ENCODE measurements around the gene NPFF.
"Not testable (repeated sequence)": the region's sequence is repeated elsewhere in the genome, so short reads cannot be mapped to it uniquely, and the experiment has no call there.

The NPFF gene, protein sequence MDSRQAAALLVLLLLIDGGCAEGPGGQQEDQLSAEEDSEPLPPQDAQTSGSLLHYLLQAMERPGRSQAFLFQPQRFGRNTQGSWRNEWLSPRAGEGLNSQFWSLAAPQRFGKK

DNA sequence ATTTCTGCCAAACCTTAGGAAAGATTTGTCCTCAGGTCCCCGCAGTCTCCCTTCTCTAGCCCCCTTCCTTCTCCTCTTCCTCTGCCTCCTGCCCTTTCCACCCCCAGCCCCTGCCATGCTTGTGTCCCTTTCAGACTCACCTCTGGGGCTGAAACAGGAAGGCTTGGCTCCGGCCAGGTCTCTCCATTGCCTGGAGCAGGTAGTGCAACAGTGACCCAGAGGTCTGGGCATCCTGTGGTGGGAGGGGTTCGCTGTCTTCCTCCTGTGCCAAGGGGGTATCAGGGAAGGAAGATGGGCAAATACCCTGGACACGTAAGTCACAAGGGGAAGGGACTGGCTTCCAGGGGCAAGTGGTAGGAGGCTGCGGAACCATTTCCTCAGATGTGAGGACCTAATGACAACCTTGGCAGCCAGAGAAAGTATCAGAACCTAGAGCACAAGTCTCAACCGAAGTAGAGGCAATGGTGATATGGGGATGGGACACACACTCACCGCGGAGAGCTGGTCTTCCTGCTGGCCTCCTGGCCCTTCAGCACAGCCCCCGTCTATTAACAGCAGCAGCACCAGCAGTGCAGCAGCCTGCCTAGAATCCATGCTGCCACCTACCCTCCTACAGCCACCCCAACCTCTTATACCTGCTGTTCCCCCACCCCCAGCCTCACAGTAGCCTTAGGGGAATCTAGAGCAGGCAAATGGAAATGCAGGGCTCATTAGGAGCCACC lies at the start of gene NPFF:
Gene NPFF (minus strand): TSS at position 604 of the 722 bp plus-strand sequence. CDS start 10 bp downstream, at position 594.
- no peak for DNase-seq (ENCODE audit: low spot score)

DNA sequence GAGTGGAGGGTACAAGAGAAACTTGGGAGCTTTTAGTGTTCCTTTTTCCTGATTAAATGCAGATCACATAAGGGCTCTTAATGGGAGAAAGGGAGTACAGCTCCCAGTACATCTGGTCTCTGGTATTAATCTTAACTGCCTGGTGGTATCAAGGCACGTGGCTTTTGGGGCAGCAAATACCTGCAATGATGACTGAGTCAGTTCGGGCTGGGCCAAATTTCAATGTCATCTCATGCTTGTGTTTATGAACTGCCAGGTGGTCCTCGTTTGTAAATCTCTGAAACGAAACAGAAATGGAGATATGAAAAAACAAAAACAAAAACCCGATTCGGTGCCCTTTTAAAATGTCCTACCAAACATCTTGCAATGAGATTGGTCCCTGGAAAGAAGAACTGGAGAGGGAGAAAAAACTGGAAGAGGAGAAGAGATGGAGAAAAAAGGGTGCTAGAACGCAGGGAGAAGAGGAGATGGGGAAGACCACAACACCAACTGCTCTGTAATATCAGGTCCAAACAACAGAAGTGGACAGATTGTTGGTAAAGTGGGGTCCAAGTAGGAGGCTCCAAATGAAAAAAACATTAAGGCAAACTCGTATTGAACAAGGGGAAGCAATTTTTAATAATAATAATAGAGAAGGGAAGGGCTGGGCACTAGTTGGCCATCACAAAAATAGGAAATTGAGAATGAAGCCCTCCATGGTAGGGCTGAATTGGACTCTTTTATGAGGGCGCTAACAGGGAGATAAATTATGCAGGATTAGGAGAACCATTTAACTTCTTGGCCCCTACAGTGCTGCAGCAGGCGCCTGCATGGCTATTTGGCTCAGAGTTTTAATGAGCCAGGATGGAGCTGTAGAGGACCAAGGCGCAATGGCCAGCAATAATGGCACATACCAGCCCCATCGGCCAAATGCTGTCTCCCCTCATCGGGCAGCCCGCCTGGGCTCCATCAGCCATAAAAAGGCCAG lies 45.4 kb upstream of the NPFF start:
- no peak for DNase-seq (ENCODE audit: low spot score)

DNA sequence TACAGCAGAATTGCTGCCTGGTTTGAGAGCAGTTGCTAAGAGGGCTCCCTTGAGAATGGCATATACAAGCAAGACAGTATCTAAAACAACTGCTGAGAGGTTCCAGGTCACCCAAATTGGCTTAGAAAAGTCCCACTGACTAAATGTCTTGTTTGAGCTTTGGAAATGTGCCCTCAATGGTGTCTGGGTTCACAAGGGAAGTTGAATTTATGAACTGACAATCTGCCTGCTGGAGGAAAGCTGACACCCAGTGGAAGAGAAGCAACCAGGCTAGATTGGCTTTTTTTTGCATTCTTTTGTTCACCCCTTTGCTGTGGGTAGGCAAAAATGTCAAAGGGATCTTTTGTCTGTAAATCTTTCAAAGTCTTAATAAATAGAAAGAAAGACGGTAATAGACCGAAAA lies 44.6 kb upstream of the NPFF start:
- no peak for DNase-seq (ENCODE audit: low spot score)

DNA sequence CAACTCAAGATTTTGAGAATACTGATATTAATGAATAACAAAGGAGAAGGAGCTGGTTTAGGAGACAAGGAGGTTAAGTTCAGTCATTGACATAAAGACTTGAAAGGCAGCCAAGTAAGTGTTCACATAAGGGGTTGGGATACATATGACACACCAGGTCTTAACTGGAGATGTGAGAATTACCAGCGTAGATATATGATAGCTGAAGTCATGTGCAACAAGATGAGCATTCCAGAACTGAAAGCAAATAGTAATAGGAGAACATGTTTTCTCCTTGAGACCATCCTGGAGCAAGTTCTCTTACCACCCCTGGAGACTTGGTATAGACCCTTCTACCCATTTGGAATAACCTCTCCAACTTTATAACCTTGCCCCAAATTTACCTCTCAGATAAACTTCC lies 43.3 kb upstream of the NPFF start:
- DNase-seq (ENCODE audit: low spot score), result no peak

DNA sequence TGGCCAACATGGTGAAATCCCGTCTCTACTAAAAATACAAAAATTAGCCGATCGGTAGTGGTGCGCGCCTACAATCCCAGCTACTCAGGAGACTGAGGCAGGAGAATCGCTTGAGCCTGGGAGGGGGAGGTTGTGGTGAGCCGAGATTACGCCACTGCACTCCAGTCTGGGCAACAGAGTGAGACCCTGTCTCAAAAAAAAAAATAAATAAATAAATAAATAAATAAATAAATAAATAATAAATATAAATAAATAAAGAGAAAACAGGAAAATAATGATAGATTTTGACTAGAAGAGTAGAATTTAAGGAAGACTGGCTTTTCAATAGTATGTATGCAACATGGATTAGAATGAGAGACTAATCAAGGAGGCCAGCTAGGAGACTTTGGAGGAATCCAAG lies 42.8 kb upstream of the NPFF start:
- not testable (repeated sequence) for DNase-seq (ENCODE audit: low spot score)

DNA sequence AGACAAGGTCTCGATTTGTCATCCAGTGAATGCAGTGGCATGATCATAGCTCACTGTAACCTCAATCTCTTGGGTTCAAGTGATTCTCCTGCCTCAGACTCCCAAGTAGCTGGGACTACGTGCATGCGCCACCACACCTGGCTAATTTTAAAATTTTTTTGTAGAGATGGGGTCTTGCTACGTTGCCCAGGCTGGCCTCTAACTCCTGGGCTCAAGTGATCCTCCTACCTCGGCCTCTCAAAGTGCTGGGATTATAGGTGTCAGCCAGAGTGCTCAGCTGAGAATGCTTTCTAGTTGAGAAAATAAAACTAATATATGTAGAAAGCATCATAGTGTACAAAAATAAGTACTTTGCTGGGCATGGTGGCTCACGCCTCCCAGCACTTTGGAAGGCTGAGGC lies 41.1 kb upstream of the NPFF start:
- not testable (repeated sequence) for DNase-seq (ENCODE audit: low spot score)

DNA sequence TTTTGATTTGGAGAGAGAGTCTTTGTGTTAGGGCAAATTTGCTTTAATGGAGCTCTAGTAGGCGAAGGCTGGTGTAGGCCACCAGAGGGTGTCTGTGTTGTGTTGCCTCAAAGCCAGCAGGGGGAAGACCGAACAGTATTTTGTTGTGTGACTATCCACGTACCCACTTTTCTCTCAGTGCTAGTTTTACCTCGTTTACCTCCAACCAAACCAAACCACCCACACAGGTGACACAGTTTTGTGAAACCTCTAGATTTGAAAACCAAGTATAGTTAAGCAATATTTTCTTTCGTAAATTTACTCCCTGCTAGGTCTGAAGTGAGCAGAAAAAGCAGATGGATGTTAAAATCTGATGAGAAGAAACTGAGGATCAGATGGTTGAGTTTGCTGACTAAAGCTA lies 36.3 kb upstream of the NPFF start:
- DNase-seq (ENCODE audit: low spot score), result peak; percentile 48

DNA sequence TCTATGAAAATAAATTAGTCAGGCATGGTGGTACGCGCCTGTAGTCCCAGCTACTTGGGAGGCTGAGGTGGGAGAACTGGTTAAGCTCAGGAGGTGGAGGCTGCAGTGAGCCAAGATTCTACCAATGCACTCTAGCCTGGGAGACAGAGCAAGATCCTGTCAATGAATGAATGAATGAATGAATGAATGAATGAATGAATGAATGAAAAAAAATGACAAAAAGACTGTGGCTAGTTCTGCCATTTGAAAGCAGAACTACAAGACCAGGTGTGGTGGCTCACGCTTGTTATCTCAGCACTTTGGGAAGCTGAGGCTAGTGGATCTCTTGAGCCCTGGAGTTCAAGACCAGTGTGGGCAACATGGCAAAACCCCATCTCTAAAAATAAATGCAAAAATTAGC lies 32.2 kb upstream of the NPFF start:
- no peak for DNase-seq (ENCODE audit: low spot score)

DNA sequence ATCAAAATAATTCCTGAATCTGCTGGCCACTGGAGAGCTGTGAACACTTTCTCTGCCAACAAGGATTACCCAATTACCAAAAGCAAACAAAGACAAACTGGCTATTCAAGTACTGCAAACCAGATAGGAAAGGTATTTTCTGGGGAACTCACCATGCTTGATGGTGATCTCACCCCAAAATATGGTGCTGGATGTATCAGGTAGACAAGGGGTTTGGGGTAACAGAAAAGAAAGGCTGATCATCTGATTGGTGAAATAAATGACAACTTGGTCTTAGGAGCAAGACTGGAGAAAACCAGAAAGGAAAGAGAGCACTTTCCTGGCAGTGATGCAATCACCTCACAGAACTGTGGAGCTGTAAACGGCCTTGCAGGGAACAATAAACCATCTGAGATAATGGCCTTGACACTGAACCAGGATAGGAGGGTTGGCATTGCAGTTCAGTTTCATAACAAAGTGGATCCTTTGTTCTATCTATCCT lies 31.0 kb upstream of the NPFF start:
- DNase-seq (ENCODE audit: low spot score), result no peak

DNA sequence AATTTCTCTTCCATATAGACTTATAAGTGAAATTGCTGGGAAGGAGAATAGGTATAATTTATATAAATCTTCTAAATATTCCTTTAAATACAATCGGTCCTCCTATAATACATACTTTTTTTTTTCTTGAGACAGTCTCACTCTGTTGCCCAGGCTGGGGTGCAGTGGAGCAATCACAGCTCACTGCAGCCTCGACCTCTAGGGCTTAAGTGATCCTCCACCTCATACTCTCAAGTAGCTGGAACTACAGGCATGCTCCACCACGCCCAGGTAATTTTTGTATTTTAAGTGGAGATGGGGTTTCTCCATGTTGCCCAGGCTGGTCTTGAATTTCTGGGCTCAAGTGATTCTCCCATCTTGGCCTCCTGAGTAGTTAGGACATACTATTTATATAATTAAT lies 29.7 kb upstream of the NPFF start:
- DNase-seq (ENCODE audit: low spot score), result no peak

DNA sequence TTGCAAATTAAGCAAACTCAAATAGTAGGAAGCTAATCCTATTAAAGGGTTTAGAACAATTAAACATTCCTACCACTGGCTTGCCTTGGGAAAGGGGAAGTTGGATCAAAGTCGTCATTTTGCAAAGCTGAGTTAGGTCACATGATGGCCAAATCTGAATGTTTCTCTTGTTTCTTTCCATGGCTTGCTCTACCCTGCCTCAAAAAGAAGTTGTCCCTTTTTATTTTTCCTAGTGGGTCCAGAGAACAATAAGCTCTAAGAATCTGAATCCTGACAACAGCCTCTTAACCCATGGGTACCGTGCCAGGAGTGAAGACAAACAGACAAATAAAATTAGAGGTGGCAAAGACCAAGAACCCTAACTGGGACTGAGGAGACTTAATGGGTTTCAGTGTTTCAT lies 26.2 kb upstream of the NPFF start:
- DNase-seq (ENCODE audit: low spot score), result no peak

DNA sequence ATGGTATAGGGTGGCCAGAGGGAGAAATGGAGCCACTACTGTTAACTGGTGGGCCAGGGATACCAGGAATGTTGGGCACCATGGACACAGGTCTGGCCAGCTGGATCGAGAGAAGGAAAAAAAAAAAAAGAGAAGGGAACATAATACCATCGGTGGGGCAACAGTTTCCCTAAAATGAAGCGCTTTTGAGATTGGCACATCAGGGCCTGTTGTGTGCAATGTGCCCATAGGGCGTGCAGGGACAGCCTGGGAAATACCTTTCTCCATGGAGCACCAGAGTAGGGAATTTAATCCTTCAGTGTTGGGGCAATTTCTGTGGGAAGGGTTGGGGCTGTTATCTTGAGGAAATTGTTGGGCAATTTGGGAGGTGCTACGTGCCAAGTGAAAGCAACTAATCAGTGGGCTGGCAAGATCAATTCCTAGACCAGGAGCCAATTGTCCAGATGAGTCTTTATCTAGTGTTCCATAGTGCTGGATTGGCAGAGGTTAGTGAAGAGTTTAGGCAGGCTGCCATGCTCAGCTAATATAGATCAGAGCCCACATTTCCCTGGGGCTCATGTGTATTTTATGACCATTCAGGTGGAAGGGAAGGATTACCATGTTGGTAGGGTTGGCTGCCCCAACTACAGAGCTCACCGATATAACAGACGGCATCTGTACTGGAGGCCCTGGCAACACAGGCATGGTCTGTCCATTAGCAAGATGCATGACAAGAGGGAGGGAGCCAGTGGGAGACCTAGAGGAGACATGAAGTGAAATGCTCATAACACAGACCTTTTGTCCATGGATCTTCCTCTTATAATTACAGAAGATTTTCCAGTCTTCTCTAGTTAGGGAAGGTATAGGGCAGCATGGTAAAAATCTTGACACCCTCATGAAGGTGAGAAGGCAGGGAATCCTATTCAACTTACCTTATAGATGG lies 25.5 kb upstream of the NPFF start:
- no peak for DNase-seq (ENCODE audit: low spot score)

DNA sequence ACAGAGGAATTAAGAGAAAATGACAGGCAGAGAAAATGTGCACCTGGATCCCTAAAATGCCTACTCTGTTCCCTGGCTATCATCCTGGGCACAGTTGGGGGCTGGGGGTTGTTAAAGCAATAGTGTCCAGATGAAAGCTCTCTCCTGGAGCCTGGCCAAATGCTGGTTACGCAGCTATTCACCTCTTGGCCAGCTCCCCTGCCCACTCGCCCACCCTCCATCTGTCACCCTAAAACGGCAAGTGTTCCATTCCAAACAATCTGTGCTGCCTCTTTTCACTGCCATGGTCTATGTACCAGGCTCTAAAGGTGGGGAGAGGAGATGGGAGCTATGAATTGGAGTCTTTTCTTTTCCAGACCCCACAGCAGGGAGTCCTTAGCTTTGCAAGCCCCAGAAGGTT lies 24.7 kb upstream of the NPFF start:
- no peak for DNase-seq (ENCODE audit: low spot score)

DNA sequence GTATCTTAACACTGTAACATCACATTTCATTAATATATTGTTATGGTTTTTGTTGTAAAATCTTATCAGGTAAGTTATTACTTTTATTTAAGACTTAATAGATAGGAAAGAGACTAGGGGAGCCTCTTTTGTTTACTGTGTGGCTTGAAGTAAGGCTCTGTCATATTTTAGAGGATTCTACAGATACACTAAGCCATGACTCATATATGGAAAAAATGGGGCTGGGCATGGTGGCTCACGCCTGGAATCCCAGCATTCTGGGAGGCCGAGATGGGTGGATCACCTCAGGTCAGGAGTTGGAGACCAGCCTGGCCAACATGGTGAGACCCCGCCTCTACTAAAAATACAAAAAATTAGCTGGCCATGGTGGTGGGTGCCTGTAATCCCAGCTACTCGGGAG lies 23.6 kb upstream of the NPFF start:
- DNase-seq (ENCODE audit: low spot score), result no peak

DNA sequence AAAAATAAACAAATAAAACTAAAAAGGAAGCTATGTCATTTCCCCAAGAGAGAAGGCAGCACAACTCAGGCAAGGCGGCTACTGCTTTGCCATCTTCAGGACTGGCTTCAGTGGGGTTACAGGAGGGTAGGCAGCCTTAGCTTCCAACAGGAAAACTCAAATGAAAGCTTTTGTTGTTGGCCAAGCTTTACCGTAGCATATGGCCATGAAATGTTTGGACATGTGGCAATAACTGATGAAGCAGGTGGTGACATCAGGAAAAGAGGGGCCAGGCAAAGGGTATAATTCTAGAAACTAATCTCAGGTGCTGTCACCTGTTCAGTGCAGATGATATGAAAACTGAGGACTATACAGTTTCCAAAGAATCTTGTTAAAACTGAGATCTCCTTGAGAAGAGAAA lies 22.8 kb upstream of the NPFF start:
- DNase-seq (ENCODE audit: low spot score), result no peak

DNA sequence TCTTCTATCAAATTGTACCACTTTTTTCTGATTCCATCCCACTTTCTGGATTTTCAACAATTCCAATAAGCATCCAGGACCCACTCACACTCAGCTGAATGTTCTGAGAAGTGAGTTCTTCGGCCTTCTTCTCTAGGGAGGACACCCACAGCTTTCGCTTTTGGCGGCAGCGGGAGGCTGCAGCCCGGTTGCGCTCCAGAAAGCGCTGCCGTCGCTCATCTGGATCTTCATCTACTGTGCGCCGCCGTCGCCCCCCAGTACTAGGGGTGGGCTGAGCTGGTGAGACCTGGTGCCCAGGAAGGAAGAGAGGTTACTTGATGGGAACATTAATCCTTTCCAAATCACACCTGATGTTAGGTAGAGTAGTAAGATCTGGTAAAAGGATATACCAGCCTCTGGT lies 17.2 kb upstream of the NPFF start:
- no peak for DNase-seq (ENCODE audit: low spot score)

DNA sequence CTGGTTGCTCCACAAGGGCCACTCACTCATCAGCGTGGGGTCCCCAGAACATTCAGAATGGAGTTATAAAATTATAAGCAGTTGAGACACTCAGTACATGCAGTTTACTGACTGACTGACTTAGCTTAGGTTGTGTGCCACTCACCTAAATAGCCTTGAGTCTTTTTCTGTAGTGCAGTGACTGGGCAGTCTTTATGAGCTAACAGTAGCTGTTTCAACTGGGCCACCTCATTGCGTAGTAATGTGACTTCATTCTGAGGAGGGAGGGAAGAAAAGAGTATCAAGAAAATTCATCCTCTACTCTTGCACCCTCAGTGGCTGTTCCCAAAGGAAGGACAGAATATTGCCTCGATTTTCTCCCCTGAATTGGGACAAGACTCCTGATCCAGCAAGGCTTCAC lies 15.8 kb upstream of the NPFF start:
- no peak for DNase-seq (ENCODE audit: low spot score)

DNA sequence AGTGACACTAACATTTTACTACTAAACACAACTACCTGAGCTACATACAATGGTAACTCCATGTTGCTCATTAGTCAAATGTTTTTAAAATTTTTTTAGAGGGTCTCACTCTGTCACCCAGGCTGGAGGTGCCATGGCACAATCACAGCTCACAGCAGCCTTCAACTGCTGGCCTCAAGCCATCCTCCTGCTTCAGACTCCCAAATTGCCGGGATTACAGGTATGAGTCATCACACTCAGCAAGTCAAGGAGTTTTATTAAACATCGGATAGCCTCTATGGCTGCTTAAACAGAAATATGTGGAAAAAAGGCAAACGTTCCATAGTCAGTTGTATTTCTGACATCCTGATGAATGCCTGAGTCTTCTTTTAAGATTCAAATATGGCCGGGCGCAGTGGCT lies 11.1 kb upstream of the NPFF start:
- no peak for DNase-seq (ENCODE audit: low spot score)

DNA sequence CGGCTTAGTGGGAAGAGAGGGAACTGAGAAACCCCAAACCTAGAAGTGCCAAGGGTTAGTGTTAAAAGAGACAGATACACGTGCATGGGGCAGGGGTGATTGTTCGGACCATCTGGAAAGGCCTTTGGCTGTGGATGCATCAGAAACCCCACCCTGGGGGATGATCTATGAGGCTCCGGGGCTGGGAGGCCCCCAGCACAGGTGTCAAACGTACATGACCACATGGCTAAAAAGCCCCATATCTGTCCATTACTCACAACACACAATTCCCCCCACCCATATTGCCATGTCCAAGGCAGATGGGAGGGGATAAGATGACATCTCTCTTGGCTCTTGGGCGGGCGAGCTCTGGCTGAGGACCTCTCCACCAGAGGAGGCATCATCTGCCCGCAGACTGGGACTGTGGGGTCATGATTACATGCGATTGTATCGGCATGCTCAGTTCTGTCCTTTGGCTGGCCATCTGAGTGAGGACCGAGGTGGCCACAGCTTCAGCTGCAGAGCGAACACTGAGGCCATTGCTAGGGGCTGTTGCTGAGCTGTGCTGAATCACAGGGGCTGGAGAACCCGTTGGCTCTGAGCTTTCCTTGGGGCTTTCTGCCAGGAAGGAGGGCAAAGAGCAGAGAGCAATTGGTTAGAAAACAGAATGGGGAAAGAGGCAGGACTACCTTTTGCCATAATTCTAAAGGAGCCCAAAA lies 9.6 kb upstream of the NPFF start:
- DNase-seq (ENCODE audit: low spot score), result no peak

DNA sequence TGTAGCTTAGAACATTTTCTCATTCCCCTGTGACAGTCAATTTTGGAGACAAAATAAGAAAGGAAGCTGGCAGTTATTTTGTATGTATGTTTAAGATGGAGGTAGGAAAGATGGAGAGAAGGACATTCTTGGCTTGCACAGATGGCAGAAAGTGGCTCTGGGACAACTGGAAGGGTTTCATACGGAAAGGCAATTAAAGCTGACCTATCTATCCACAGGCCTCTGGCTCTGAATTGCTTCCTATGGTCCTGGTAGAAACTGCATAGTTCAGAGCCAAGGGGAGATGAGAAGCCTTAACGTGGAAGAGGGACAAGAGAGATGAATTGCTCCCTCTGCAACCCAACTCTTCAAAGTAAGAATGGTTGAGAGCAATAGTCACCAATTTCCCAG lies 8.0 kb upstream of the NPFF start:
- DNase-seq (ENCODE audit: low spot score), result no peak

DNA sequence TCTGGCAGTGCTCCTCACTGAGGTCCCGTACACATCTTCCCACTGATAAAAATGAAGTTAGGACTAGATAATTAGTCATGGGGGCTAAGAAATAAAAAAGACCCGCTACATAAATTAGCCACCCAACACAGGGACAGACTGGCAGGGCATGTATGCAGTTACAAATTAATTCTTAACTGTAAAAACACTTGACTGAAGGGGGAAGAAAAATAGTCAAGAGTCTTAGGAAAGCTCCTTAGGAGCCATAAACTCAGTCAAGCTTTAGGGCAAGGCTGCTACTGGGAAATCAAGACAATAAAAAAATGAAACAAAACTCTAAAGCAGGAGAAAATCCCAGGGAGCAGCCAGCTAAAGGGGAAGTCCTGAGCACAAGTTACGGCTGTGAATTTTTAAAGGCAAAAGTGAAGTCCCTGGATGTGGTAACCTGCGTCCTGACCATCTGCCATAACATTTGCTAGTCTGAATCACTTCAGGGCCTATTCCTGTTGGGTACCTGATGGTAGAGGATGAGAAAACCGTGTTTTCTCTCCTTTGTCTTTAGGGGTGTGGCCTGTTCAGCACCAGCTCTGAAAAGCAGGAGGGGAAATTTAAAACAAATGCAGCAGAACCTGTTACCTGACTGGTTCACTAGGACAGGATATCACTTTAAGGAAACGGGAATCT lies 7.5 kb upstream of the NPFF start:
- DNase-seq (ENCODE audit: low spot score), result no peak

Measured in kidney capillary endothelial cell (primary cell).